Transverse colon (tissue), 4 donors: ENCODE data around the gene OLFML2A. TPM values are rescaled to one million over a fixed set of nuclear protein-coding genes. Genes with fewer than 3 reads are reported as not detected.

Source experiments
- DNase-seq: peaks from one replicate; pipeline ENCODE4 v3.0.0-alpha.2; 2019
- H3K27ac ChIP-seq, 4 donors: fragments of 200-600 bp; sonication (generic); 2 replicates each; pipeline ENCODE4 v1.5.1; 2016 to 2018; ENCODE audit warnings: inconsistent platforms in 4 of 4
- H3K27me3 ChIP-seq: fragments of 200-600 bp; sonication (generic); 2 replicates; pipeline ENCODE4 v1.5.1; 2017; ENCODE audit warnings: inconsistent platforms
- H3K36me3 ChIP-seq, 4 donors: fragments of 200-600 bp; sonication (generic); 2 replicates each; pipeline ENCODE4 v1.5.1; 2017 to 2019; ENCODE audit warnings: inconsistent platforms in 4 of 4
- H3K4me1 ChIP-seq, 4 donors: fragments of 200-600 bp; sonication (generic); 2 replicates each; pipeline ENCODE4 v1.5.1; 2017 to 2020; ENCODE audit warnings: inconsistent platforms in 4 of 4
- H3K4me3 ChIP-seq, 4 donors: fragments of 200-600 bp; sonication (generic); 1 replicate in 1 of 4; 2 replicates in 3 of 4; pipeline versions ENCODE4 v1.5.1 to v1.6.1; 2017 to 2019; ENCODE audit warnings: inconsistent platforms in 4 of 4
- H3K9me3 ChIP-seq, 2 donors: fragments of 200-600 bp; sonication (generic); 2 replicates each; pipeline ENCODE4 v1.5.1; 2017 to 2019; ENCODE audit warnings: inconsistent platforms in 2 of 2
- EP300 ChIP-seq: sonication (generic); formaldehyde crosslinking; IDR thresholded peaks from one replicate; pipeline ENCODE4 v1.6.1; 2017; ENCODE audit warnings: antibody characterized with exemption, low read depth
- POLR2A ChIP-seq: fragments of 450-650 bp; IDR thresholded peaks from one replicate; pipeline ENCODE4 v1.6.1; 2016; ENCODE audit warnings: antibody characterized with exemption, mild to moderate bottlenecking, moderate library complexity
- POLR2AphosphoS5 ChIP-seq, 3 donors: sonication (generic); formaldehyde crosslinking; IDR thresholded peaks; one replicate each; pipeline ENCODE4 v1.6.1; 2016; ENCODE audit warnings: antibody characterized with exemption in 3 of 3
- WGBS, 2 donors: methylation state at CpG; one replicate each; pipeline ENCODE4 v1.1.5; 2018; ENCODE audit warnings: low coverage in 1 of 2; 5-methylcytosine and 5-hydroxymethylcytosine counted together
- in situ Hi-C, 4 donors: fragments of 200-750 bp; cut with MboI; loops; one replicate each; pipeline versions ENCODE4 v1.15.0 to v1.15.1; 2017; ENCODE audit warnings: low sequenced_read_pairs in 3 of 4, low pct_ligation_motif_present in 1 of 4, low pct_unique_long_range_greater_than_20kb in 1 of 4
- intact Hi-C: fragments of 100-400 bp; cut with DNase I; formaldehyde crosslinking; loops from one replicate; pipeline ENCODE4 v1.15.1; 2023; ENCODE audit warnings: low total_unique reads
- total RNA-seq, 4 donors: library from RNA; depleted of rRNA; stranded (reverse); fragments of >200 nt; gene quantifications; one replicate each; pipeline ENCODE4 v1.1.0, GENCODE V29; 2016
- TF ChIP-seq, protein P1 (sequence below), 5 experiments: fragments of 200-600 bp in 3 of 5; fragments of 450-650 bp in 2 of 5; sonication (generic) in 3 of 5; IDR thresholded peaks; 1 replicate in 2 of 5; 2 replicates in 3 of 5; pipeline ENCODE4 v1.5.1; 2016 to 2017; ENCODE audit warnings: antibody characterized with exemption in 5 of 5, inconsistent platforms in 3 of 5, mild to moderate bottlenecking in 2 of 5, moderate library complexity in 1 of 5

Gene OLFML2A
- total RNA-seq, 4 donors from 2014 or later, result 9.4 to 59.1 (median 16.0) TPM

DNA sequence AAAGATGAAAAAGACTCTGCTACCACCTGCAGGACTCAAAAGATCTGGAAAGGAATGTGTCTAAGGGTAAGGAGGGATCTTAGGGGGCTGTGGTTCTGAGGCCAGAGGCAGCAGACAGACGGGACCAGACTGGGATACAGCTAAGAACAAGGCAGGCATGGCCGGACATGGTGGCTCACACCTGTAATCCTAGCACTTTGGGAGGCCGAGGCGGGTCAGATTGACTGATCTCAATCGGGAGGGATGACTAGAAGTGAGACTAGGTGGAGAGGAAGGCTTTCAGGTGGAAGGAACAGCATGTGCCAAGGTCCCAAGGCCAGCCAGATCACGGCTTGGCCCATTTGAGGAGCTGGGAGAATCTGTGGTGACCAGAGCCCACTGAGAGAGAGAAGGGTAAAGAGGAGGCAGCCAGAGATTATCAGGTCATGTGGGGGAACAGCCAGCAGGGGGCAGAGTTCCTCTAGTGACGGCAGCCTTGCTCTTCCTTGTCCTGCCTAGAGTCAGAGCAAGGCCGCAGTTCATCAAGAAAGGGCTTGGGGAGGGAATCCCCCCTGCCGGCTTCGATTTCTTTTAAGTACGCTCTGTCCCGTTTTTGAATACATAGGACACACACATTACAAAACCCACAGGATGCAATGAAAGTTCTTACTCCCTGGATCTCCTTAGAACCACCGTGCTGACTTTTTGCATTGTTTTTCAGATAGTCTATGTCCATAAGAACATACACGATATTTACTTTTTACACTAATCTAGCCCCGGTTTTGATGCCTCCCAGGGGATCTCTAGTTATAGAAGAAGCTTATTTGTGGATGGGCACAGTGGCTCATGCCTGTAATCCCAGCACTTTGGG lies 2.6 kb upstream of the OLFML2A start:
- WGBS, 2 donors, result 22 to 31% methylated on average over 5 to 15 of the region's 15 CpGs
- H3K27me3 ChIP-seq, result peaks cover 40% of the 10 kb centered on the region
- in situ Hi-C loops, result loop anchor here in 3 of 4 donors (5.0 to 10.0 kb wide), 4 partner anchors 78 to 600 kb away; partner anchors contain the start of genes SCAI (in 1 of the 3) and WDR38 (in 1 of the 3)
- H3K27ac ChIP-seq, result no peak overlapping the region
- H3K4me1 ChIP-seq, result peaks cover 3 to 42% (median 30%) of the 10 kb centered on the region in 4 donors
- H3K4me3 ChIP-seq, result no peak overlapping the region
- intact Hi-C loops, result loop anchor here (10.0 kb wide), 1 partner anchor 1040 kb away; no protein-coding TSS in a partner anchor
- H3K9me3 ChIP-seq, result no peaks in the 10 kb centered on the region
- H3K36me3 ChIP-seq, result no peaks in the 10 kb centered on the region
- DNase-seq, result peak; percentile 89
- no peak for TF ChIP-seq POLR2A
- TF ChIP-seq EP300, result no peak
- TF ChIP-seq, protein P1, sequence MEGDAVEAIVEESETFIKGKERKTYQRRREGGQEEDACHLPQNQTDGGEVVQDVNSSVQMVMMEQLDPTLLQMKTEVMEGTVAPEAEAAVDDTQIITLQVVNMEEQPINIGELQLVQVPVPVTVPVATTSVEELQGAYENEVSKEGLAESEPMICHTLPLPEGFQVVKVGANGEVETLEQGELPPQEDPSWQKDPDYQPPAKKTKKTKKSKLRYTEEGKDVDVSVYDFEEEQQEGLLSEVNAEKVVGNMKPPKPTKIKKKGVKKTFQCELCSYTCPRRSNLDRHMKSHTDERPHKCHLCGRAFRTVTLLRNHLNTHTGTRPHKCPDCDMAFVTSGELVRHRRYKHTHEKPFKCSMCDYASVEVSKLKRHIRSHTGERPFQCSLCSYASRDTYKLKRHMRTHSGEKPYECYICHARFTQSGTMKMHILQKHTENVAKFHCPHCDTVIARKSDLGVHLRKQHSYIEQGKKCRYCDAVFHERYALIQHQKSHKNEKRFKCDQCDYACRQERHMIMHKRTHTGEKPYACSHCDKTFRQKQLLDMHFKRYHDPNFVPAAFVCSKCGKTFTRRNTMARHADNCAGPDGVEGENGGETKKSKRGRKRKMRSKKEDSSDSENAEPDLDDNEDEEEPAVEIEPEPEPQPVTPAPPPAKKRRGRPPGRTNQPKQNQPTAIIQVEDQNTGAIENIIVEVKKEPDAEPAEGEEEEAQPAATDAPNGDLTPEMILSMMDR (IDR thresholded peaks at IDR 0.05), result peak; percentile 76 to 90 (median 84)

DNA sequence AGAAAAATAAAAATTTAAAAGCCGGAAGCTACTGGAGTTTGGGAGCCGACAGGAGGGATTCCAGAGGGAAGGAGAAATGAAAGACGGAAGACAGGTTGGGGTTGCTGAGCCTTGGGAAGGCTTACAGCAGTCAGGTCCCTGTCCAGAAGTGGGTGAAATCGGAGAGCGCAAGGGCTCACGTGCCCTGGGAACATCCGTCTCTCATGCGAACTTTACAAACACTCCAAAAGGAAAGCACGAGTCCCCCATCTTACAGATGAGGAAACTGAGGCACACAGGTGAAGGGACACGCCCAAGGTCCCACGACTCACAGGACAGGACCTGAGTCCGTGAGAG lies 347 bp upstream of the OLFML2A start:
- intact Hi-C loops (loop anchor here (10.0 kb wide), 1 partner anchor 1038 kb away; no protein-coding TSS in a partner anchor), in situ Hi-C loops (loop anchor here (5.0 to 25.0 kb wide), 4 partner anchors 76 to 598 kb away; partner anchors contain the start of genes SCAI (in 3 of the 4) and WDR38 (in 1 of the 4))
- Histone ChIP-seq H3K4me3 (peak overlapping the region; percentile 55 to 66 (median 60)), H3K27me3 (peaks cover 26% of the 10 kb centered on the region), H3K27ac (peak overlapping the region; percentile 43 to 85 (median 80)), H3K36me3 (no peaks in the 10 kb centered on the region), H3K4me1 (peaks cover 3 to 42% (median 22%) of the 10 kb centered on the region in 4 donors), H3K9me3 (no peaks in the 10 kb centered on the region)
- TF ChIP-seq POLR2AphosphoS5 (IDR thresholded peaks at IDR 0.05) (no peak), POLR2A (no peak), EP300 (no peak)
- no peak for DNase-seq
- 16 to 28% methylated on average over 6 to 12 of the region's 12 CpGs for WGBS, 2 donors

DNA sequence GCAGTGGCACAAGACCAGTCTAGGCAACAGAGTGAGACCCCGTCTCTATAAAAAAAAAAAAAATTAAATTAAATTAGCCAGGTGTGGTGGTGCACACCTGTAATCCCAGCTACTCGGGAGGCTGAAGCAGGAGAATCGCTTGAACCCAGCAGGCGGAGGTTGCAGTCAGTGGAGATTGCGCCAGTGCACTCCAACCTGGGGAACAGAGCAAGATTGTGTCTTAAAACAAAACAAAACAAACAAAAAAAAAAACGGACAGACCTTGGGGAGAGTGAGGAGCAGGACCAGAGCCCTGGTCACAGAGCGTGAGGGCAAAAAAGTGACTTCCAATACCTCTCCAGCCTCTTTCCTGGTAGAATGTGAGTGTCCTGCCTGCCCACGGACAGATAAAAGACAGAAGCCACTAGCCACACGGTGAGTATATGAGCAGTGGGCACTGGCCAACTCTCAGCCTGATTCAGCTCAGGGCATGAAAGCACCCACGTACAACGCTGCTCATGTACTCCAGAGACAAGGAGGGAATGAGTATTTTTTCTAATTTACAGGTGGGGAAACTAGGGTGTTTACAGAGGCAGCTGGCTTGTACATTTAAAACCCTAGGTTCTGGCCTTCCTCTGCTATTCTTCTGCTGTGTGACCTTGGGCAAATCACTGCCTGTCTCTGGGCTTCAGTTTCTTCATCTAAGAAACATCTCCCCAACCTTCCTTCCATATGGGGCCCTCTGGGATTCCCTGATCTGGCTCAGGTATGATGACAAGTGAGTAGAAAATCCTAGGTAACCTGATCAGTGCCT lies 1.8 kb downstream of the OLFML2A start:
- in situ Hi-C loops (loop anchor here (5.0 to 25.0 kb wide), 4 partner anchors 74 to 596 kb away; partner anchors contain the start of genes SCAI (in 3 of the 4) and WDR38 (in 1 of the 4)), intact Hi-C loops (loop anchor here (10.0 kb wide), 1 partner anchor 1036 kb away; no protein-coding TSS in a partner anchor)
- 73% methylated on average over 7 to 11 of the region's 11 CpGs for WGBS, 2 donors
- H3K4me3 ChIP-seq, result no peak overlapping the region
- H3K27me3 ChIP-seq, result peaks cover 26% of the 10 kb centered on the region
- H3K9me3 ChIP-seq, result no peaks in the 10 kb centered on the region
- H3K27ac ChIP-seq, result peak overlapping the region; percentile 51 to 85 (median 80)
- H3K36me3 ChIP-seq, result no peaks in the 10 kb centered on the region
- DNase-seq, result no peak
- H3K4me1 ChIP-seq, result peaks cover 3 to 36% (median 20%) of the 10 kb centered on the region in 4 donors
- TF ChIP-seq EP300, result no peak
- no peak for TF ChIP-seq POLR2AphosphoS5 (IDR thresholded peaks at IDR 0.05)
- TF ChIP-seq, protein P1 (IDR thresholded peaks at IDR 0.05), result no peak
- TF ChIP-seq POLR2A, result no peak

DNA sequence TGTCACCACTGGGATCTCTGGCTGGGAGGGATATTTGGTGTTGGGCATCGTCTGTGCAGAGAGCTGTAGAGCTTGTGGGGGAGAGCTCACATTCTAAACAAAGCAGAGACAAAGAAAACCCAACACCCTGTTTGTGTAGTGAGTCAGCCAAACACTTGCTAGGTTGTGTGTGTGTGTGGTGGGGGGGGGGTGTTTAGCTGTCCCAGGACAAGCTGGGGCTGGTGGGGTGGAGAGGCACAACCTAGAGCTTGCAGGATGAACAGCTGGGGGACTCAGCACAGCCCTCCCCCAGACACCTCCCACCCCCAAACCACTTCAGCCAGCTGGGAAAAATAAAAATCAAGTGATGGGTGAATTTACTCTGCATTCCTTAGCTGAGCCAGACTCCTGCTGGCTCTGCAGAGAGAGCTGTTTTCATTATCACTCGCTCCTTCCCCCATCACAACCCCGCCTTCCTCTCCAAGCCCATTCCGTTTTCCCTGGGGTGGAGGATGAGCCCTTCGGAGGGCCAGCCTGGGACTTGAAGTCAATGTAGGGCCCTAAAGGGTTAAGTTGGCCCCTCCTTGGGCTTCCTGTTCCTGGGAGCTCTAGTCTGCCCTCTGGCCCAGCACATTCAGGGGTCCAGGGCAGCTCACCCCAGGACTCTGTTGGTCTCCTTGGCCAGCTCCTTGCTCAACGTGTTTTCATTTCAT lies 2.6 kb downstream of the OLFML2A start:
- intact Hi-C loops (loop anchor here (10.0 kb wide), 1 partner anchor 1035 kb away; no protein-coding TSS in a partner anchor), in situ Hi-C loops (loop anchor here (5.0 to 25.0 kb wide), 4 partner anchors 73 to 595 kb away; partner anchors contain the start of genes SCAI (in 3 of the 4) and WDR38 (in 1 of the 4))
- DNase-seq, result no peak
- H3K4me1 ChIP-seq, result peaks cover 3 to 38% (median 20%) of the 10 kb centered on the region in 4 donors
- TF ChIP-seq, protein P1 (IDR thresholded peaks at IDR 0.05), result no peak
- TF ChIP-seq EP300, result no peak
- no peaks in the 10 kb centered on the region for H3K36me3 ChIP-seq
- H3K4me3 ChIP-seq, result peak overlapping the region in 1 of 4 donors; percentile 8
- H3K9me3 ChIP-seq, result no peaks in the 10 kb centered on the region
- 14 to 38% methylated on average over 1 to 6 of the region's 6 CpGs for WGBS, 2 donors
- H3K27ac ChIP-seq, result peak overlapping the region; percentile 66 to 85 (median 80)
- H3K27me3 ChIP-seq, result peaks cover 26% of the 10 kb centered on the region
